Body of pancreas (tissue), 4 donors: Measurements from ENCODE around the gene NUP98. TPM values are rescaled to one million over a fixed set of nuclear protein-coding genes. Genes with fewer than 3 reads are reported as not detected.

Experiments
- ATAC-seq: fragments of 150-250 bp; one replicate; pipeline ENCODE4 v1.9.1; 2016
- DNase-seq, 4 donors: peaks; one replicate each; pipeline ENCODE4 v3.0.0-alpha.2; 2019
- H3K27ac ChIP-seq, 4 donors: fragments of 200-600 bp; sonication (generic); 1 replicate in 3 of 4; 2 replicates in 1 of 4; pipeline versions ENCODE4 v1.5.1 to v1.6.1; 2016 to 2019; ENCODE audit warnings: mild to moderate bottlenecking in 1 of 4, mixed read lengths in 1 of 4, moderate library complexity in 1 of 4
- H3K27me3 ChIP-seq, 2 donors: fragments of 200-600 bp; sonication (generic); one replicate each; pipeline ENCODE4 v1.6.0; 2016; ENCODE audit warnings: mild to moderate bottlenecking in 1 of 2
- H3K36me3 ChIP-seq, 2 donors: fragments of 200-600 bp; sonication (generic); replicated peaks in 1 of 2; 2 replicates each; pipeline ENCODE4 v1.5.1; 2016; ENCODE audit warnings: low read depth in 2 of 2; ENCODE audit not compliant: insufficient read depth in 1 of 2
- H3K4me1 ChIP-seq: fragments of 200-600 bp; sonication (generic); one replicate; pipeline ENCODE4 v1.6.0; 2016
- H3K4me3 ChIP-seq, 2 donors: fragments of 200-600 bp; sonication (generic); 1 replicate in 1 of 2; 2 replicates in 1 of 2; pipeline ENCODE4 v1.5.1; 2016 to 2019
- H3K9me3 ChIP-seq, 3 donors: fragments of 200-600 bp; sonication (generic); 1 replicate in 2 of 3; 2 replicates in 1 of 3; pipeline ENCODE4 v1.5.1; 2016
- POLR2A ChIP-seq, 3 donors: fragments of 450-650 bp; IDR thresholded peaks; one replicate each; pipeline ENCODE4 v1.6.1; 2016; ENCODE audit warnings: antibody characterized with exemption in 3 of 3, mild to moderate bottlenecking in 2 of 3
- WGBS, 2 donors: methylation state at CpG; one replicate each; pipeline ENCODE4 v1.1.5; 2017; 5-methylcytosine and 5-hydroxymethylcytosine counted together
- intact Hi-C: fragments of 100-400 bp; cut with DNase I; formaldehyde crosslinking; loops from one replicate; pipeline ENCODE4 v1.15.1; 2023
- total RNA-seq, 2 donors: library from RNA; depleted of rRNA; stranded (reverse); fragments of >200 nt; gene quantifications; one replicate each; pipeline ENCODE4 v1.1.0, GENCODE V29; 2016
- TF ChIP-seq, protein P1 (sequence below), 7 experiments: fragments of 450-650 bp in 4 of 7; fragments of 200-600 bp in 3 of 7; sonication (generic) in 3 of 7; IDR thresholded peaks; one replicate each; pipeline ENCODE4 v1.5.1; 2016 to 2019; ENCODE audit warnings: antibody characterized with exemption in 7 of 7

Gene NUP98
- total RNA-seq, 2 donors from 2014 or later: 37.9 to 62.0 TPM

DNA sequence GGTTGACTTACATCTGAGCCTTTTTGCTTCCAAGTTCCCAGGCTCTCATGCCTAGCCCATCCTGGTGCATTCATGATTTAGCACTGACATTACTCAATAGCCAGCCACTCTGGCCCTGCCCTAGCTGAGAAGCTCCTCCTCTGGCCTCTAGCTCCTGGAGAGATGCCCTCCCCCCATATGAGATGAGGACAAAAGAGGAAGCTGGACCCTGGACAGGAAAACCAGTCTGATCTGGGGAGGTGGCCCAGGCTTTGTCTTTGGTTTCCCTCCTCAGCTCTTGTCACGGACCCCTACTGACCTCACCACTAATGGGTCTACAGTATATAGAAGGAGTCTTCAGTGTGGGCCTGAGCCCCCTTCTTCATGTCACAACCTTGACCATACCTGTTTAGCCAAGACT, 40.4 kb upstream of the NUP98 start:
- ATAC-seq: no peak
- Histone ChIP-seq H3K4me1 (peaks cover 40% of the 10 kb centered on the region), H3K27me3 (no peaks in the 10 kb centered on the region), H3K27ac (peak overlapping the region in 2 of 4 donors; percentile 12 to 96), H3K9me3 (no peaks in the 10 kb centered on the region), H3K4me3 (no peak overlapping the region), H3K36me3 (no peaks in the 10 kb centered on the region)
- 67 to 100% methylated on average over 1 of the region's 1 CpG for WGBS, 2 donors
- TF ChIP-seq POLR2A (IDR thresholded peaks at IDR 0.05): peak in 1 of 3 donors; percentile 13
- TF ChIP-seq, protein P1, sequence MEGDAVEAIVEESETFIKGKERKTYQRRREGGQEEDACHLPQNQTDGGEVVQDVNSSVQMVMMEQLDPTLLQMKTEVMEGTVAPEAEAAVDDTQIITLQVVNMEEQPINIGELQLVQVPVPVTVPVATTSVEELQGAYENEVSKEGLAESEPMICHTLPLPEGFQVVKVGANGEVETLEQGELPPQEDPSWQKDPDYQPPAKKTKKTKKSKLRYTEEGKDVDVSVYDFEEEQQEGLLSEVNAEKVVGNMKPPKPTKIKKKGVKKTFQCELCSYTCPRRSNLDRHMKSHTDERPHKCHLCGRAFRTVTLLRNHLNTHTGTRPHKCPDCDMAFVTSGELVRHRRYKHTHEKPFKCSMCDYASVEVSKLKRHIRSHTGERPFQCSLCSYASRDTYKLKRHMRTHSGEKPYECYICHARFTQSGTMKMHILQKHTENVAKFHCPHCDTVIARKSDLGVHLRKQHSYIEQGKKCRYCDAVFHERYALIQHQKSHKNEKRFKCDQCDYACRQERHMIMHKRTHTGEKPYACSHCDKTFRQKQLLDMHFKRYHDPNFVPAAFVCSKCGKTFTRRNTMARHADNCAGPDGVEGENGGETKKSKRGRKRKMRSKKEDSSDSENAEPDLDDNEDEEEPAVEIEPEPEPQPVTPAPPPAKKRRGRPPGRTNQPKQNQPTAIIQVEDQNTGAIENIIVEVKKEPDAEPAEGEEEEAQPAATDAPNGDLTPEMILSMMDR (IDR thresholded peaks at IDR 0.05): no peak
- peak in 2 of 4 donors; percentile 13 to 70 for DNase-seq
- intact Hi-C loops: no loop called here

DNA sequence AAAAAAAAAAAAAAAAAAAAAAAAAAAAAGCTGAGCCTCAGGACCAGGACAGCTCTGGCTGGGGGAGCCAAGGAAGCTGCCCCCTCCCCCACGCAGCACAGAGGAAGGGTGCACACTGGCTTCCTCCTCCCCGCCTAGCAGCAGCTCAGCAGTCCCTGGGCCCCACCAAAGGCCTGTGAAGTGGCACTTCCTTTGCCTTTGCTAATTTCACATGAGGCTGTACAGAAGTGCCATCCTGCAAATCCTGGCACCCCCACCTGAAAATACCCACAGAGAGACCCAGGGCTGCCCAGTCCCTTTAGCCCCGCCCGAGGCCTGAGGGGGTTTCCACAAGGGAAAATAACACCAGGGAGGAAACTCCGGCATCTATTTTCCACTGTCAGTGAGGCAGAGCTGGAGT, 39.5 kb upstream of the NUP98 start:
- intact Hi-C loops: no loop called here
- no peak for TF ChIP-seq POLR2A (IDR thresholded peaks at IDR 0.05)
- TF ChIP-seq, protein P1 (IDR thresholded peaks at IDR 0.05): no peak
- ATAC-seq (no peak), DNase-seq (peak in 2 of 4 donors; percentile 14 to 49)
- Histone ChIP-seq H3K27me3 (no peaks in the 10 kb centered on the region), H3K36me3 (no peaks in the 10 kb centered on the region), H3K9me3 (no peaks in the 10 kb centered on the region), H3K27ac (peak overlapping the region in 1 of 4 donors; percentile 96), H3K4me3 (no peak overlapping the region), H3K4me1 (peaks cover 48% of the 10 kb centered on the region)
- WGBS, 2 donors: 81 to 84% methylated on average over 5 of the region's 5 CpGs

DNA sequence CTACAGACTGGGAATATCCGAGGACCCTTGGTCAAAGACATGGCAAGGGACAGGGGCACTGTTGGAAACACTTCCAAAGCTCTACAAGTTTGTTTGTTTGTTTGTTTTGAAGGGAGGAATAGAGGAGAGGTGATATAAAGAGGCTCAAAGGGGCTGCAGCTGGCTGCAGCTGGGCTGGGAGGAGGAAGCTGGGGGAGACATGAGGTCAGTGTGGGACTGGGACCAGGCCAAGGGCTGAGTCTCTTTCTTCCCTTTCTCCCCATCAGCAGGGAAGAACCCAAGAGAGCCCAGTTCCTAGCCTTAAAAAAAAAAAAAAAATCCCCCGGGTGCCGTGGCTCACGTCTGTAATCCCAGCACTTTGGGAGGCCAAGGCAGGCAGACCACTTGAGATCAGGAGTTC, 38.4 kb upstream of the NUP98 start:
- H3K27ac ChIP-seq: peak overlapping the region in 1 of 4 donors; percentile 47
- no peak for TF ChIP-seq POLR2A (IDR thresholded peaks at IDR 0.05)
- TF ChIP-seq, protein P1 (IDR thresholded peaks at IDR 0.05): no peak
- no peaks in the 10 kb centered on the region for H3K27me3 ChIP-seq
- H3K36me3 ChIP-seq: no peaks in the 10 kb centered on the region
- no peaks in the 10 kb centered on the region for H3K9me3 ChIP-seq
- 70 to 85% methylated on average over 4 of the region's 4 CpGs for WGBS, 2 donors
- DNase-seq (no peak), ATAC-seq (no peak)
- H3K4me1 ChIP-seq: peaks cover 44% of the 10 kb centered on the region
- intact Hi-C loops: no loop called here
- no peak overlapping the region for H3K4me3 ChIP-seq

DNA sequence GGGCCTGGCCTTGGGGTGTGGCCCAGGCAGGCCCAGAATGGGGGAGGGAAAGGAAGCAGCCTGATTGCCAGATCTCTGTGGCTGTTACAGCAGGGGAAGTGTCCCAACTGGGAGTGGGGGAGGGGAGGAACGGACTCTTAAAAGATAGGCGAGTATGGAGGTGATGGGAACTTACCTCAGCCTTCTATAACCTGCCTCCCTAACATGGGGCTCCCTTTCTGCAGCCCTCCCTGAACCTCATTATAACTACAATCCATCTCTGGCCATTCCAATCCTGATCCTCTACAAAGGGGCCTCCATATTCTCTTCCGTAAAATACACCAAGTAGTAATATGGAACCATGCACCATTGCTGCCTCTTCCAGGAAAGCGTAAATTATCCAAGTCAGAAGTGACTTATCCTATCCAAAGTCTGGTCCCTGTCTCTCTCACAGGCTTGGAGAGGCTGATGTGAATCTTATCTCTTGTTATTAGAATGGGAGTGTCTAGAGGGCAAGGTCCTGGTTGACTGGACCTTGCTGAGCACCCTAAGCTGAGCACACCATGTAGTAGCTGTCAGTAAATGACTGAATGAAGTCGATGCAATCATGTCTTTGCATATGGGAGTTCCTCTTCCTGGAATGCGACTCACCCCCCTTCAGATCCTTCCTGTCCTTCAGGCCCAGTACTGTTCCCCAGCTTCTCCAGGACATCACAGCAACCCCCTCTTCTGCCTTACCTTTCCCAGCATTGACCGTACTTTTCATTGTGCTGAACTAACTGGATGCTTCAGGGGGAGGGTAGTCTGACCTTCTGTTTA, 37.5 kb upstream of the NUP98 start:
- Histone ChIP-seq H3K27ac (peak overlapping the region in 1 of 4 donors; percentile 47), H3K27me3 (no peaks in the 10 kb centered on the region), H3K9me3 (no peaks in the 10 kb centered on the region), H3K4me1 (peaks cover 41% of the 10 kb centered on the region), H3K4me3 (no peak overlapping the region), H3K36me3 (no peaks in the 10 kb centered on the region)
- TF ChIP-seq, protein P1 (IDR thresholded peaks at IDR 0.05): no peak
- no peak for TF ChIP-seq POLR2A (IDR thresholded peaks at IDR 0.05)
- DNase-seq (peak in 2 of 4 donors; percentile 19 to 62), ATAC-seq (no peak)
- intact Hi-C loops: no loop called here
- 80 to 82% methylated on average over 7 of the region's 7 CpGs for WGBS, 2 donors

DNA sequence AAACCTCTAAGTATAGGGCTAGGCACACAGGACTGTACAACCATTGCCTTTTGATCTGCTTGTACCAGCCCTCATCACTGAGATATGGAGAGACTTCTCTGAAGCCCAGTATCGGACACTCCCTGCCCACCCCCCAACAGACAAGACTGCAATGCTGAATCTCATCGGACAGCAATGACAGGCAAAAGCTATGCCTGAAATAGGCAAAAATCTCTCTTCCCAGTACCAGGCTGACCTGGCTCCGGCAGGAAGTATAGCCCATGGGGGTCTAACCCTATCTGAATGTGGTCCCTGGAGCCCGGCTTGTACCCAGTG, 37.0 kb upstream of the NUP98 start:
- Histone ChIP-seq H3K36me3 (no peaks in the 10 kb centered on the region), H3K4me1 (peaks cover 35% of the 10 kb centered on the region), H3K27ac (no peak overlapping the region), H3K9me3 (no peaks in the 10 kb centered on the region), H3K4me3 (no peak overlapping the region), H3K27me3 (no peaks in the 10 kb centered on the region)
- WGBS, 2 donors: 75 to 78% methylated on average over 4 of the region's 4 CpGs
- intact Hi-C loops: no loop called here
- TF ChIP-seq POLR2A (IDR thresholded peaks at IDR 0.05): no peak
- TF ChIP-seq, protein P1 (IDR thresholded peaks at IDR 0.05): no peak
- ATAC-seq (no peak), DNase-seq (no peak)
